DMS53 treated with DMSO at 0.1 percent for 48 hours (cell line): Measurements from ENCODE around the gene UGT1A8.
"Not testable (repeated sequence)": the region's sequence is repeated elsewhere in the genome, so short reads cannot be mapped to it uniquely, and the experiment has no call there.

Experiments used
- DNase-seq: peaks from one replicate; lab custom pipeline; 2025; ENCODE audit not compliant: unreplicated experiment; lab: John Stamatoyannopoulos, UW

The UGT1A8 gene

GRCh38 chr2:233684640-233685039 lies 67.2 kb downstream of the UGT1A8 start:
- DNase-seq: no peak

- DNase-seq: no peak
These were observed 69.5 kb downstream of the UGT1A8 start for GRCh38 chr2:233686928-233687327.

DNA sequence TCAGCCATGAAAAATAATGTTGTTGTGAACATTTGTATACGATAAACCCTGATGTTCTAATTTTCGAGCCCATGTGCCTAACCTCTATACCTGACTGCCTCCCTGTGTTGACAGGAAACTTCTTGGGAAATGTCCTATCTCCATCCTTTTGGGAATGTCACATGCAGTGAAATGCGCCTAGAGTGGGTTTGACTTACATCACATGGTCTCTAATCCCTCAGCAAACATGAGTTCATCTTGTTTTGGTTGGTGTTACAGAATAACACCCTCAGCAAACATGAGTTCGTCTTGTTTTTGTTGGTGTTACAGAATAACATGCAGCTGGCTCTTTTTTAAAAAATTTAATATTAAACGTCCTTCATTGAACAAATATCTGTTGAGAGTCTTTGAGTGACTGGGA lies 70.9 kb downstream of the UGT1A8 start:
- peak; percentile 25 for DNase-seq

DNA sequence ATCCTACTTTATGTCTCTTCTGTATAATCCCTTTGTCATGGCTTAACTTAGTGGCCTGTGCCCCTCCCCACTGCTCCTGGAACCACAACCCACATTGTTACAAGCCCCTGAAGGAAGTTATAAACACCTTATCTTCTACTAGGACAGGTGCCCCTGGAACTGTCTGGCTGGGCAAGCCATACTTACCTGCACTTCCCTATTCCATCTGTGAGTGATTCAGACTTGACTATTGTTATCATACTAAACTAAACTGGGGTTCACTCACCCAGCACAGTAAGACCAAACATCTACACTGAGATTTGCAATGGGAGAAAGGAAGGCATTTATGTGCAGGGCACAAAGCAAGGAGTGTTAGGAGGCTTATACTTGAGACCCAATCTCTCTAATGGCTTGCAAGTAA lies 71.6 kb downstream of the UGT1A8 start:
- no peak for DNase-seq

- DNase-seq: no peak
These were observed 72.1 kb downstream of the UGT1A8 start for GRCh38 chr2:233689501-233689900.

GRCh38 chr2:233690444-233690843 lies 73.0 kb downstream of the UGT1A8 start:
- DNase-seq: no peak

- no peak for DNase-seq
These were observed 74.3 kb downstream of the UGT1A8 start for GRCh38 chr2:233691443-233692433.

DNA sequence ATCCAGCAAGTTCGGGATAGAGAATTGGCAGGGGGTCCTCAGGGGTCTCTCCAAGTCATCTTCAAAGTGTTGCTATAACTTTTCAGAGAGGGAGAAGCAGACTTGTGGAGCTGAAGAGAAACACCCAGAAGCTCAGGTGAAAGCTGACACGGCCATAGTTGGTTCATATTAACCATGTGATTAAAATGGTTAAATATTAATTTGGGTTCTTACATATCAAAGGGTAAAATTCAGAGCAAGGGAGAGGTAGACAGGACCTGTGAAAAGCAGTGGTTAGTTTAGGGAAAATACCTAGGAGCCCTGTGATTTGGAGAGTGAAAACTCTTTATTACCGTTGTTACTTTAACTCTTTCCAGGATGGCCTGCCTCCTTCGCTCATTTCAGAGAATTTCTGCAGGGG lies 75.2 kb downstream of the UGT1A8 start, which contains the start of gene UGT1A6:
Gene UGT1A6 (plus strand): TSS at position 243 of the 400 bp plus-strand sequence. CDS start 115 bp downstream, at position 358.
- DNase-seq: no peak

- no peak for DNase-seq
These were observed 76.5 kb downstream of the UGT1A8 start for GRCh38 chr2:233693963-233694362.

DNA sequence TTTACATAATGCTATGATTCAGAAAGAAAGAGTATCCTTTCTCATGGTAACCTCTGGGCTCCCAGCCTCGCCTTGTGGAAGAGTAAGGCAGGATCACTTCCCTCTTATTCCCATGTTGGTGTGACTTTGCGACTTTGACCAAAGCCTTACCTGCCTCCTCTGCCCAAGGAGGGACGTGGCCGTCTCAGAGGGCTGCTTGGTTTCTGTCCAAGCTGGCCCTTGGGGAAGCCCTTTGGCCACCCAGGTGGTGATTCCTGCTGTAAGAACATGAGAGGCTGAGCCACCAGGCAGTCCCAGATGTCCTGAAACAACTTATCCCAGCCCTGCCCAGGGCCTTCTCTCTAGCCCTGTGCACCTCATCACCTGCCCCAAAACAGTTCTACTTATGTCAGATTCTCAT lies 81.3 kb downstream of the UGT1A8 start:
- no peak for DNase-seq

- no peak for DNase-seq
These were observed 82.1 kb downstream of the UGT1A8 start for GRCh38 chr2:233699424-233700027.

- no peak for DNase-seq
These were observed 82.7 kb downstream of the UGT1A8 start for GRCh38 chr2:233700028-233700635.

DNA sequence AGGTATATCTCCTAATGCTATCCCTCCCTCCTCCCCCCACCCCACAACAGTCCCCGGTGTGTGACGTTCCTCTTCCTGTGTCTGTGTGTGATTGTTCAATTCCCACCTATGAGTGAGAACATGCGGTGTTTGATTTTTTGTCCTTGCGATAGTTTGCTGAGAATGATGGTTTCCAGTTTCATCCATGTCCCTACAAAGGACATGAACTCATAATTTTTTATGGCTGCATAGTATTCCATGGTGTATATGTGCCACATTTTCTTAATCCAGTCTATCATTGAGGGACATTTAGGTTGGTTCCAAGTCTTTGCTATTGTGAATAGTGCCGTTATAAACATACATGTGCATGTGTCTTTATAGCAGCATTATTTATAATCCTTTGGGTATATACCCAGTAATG lies 83.4 kb downstream of the UGT1A8 start:
- DNase-seq: not testable (repeated sequence)

- DNase-seq: no peak
These were observed 84.8 kb downstream of the UGT1A8 start for GRCh38 chr2:233702238-233702637.

DNA sequence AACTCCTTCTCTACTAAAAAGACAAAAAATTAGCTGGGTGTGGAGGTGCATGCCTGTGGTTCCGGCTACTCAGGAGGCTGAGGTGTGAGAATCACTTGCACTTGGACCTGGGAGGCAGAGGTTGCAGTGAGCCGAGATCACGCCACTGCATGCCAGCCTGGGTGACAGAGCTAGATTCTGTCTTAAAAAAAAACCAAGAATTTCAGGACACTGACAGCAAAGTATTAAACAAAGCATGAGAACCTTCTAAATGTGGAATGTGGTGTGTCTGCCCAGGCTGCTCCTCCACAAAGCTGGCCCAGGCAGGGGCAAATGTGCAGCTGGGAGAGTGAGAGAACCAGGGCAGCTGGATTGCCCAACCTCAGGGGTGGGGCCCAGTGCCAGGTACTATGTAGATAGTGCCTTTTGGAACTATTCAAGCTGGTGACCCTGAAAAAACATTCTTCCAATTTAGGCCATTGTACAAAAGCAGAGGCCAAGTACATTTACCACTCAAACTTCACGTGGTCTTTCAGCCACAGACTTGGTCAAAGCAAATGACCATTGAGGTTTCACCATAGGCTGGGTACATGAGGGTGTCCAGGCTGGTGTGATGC lies 88.6 kb downstream of the UGT1A8 start:
- DNase-seq: no peak

GRCh38 chr2:233706720-233707119 lies 89.3 kb downstream of the UGT1A8 start:
- DNase-seq: no peak

DNA sequence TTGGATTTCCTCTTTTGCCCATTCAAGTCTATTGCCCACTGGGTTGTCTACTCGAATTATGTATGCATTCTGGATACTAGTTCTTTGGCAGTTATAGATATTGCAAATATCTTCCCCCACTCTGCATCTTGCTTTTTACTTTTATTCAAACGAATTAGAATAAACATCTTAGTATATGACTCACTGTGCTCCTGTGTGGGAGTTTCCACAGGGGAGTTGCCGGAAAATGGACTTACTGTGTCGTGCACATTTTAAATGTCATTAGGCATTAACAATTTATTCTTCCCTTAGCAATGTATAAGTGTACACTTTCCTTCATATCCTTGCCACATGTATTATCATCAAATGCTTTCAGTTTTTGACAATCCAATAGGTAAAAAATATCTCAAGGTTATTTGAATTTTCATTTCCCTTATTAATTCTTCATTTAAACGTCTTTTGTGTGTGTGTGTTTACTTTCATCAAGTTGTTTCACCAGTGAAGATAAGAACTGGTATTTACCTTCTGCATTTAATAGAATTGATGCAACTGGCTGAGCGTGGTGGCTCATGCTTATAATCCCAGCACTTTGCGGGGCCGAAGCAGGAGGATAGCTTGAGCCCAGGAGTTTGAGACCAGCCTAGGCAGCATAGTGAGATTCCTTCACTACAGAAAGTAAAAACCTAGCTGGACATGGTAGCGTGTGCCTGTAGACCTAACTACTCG lies 90.7 kb downstream of the UGT1A8 start:
- no peak for DNase-seq

DNA sequence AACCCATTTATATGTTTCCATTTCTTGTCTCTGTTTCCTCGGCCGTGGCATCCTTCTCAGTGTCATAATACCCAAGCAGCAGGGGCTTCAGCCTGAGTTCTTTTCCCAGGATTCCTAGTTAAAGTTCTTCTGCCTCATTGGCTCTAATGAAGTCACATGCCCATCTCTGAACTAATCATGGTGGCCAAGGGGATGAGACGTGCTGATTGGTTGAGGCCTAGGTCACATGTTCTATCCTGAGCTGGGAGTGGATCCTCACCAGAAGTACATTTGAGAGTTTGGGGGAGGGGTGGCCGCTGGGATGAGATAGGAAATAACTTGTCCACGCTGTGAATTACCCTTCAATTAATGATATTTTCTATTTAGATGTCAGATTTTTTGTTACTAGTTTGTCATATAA lies 91.5 kb downstream of the UGT1A8 start:
- no peak for DNase-seq

DNA sequence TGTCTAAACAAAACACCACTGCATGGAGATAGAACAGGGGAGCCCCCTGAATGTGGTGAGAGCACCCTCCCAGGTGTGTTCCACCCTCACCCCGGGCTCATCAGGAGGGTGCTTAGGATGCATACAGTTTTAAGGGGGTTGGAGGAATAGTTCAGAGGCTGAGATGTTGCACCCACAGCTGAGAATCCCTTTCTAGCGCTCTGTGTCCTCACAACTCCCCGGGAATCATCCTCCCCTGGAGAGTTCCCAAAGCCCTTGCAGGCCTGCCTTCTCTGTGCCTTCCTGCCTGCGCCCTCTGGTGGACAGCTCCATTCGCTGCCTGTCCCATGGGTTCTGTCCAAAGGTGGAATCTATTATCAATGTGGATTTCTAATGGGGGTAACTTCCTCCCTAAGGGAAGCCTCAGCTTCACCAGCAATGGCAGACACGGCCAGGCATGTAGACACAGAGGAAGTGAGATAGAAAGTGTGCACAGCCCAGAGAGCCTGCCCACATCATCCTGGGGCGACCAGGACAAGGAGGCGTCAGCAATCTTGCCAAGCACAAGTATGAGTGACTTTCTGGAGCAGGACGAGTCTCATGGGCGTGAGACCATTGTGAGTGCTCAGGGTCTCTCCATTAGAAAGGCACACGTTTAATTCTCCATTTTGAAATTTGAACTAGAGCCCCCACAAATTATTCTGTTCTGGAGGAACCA lies 94.0 kb downstream of the UGT1A8 start:
- DNase-seq: peak; percentile 39

DNA sequence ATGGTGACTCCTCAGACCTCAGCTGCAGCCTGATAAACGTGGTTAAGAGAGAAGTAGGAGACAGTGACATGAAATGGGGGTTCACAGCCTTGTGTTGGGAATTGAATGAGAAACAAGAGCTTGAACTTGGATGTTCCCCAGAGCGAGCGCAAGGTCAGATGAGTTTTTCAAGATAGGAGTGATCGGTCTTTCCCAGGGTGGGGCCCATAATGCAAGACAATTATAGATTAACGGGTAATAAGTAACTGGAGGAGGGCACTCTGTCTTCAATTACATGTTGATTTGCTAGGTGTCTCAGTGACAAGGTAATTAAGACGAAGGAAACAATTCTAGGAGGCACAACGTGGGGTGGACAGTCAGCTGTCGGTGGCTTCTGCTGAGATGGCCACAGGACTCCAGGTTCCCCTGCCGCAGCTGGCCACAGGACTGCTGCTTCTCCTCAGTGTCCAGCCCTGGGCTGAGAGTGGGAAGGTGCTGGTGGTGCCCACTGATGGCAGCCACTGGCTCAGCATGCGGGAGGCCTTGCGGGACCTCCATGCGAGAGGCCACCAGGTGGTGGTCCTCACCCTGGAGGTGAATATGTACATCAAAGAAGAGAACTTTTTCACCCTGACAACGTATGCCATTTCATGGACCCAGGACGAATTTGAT lies 95.3 kb downstream of the UGT1A8 start, which contains the start of gene UGT1A5:
Gene UGT1A5 (plus strand): TSS at position 297 of the 651 bp plus-strand sequence. CDS start 85 bp downstream, at position 382.
- DNase-seq: no peak
